UCSD-AML1 (cell line): ENCODE measurements around the gene CD14.
"Not testable (repeated sequence)": the region's sequence is repeated elsewhere in the genome, so short reads cannot be mapped to it uniquely, and the experiment has no call there.

Experiments used
- DNase-seq: peaks from one replicate; lab custom pipeline; 2025; ENCODE audit not compliant: unreplicated experiment; lab: John Stamatoyannopoulos, UW

Gene CD14

DNA sequence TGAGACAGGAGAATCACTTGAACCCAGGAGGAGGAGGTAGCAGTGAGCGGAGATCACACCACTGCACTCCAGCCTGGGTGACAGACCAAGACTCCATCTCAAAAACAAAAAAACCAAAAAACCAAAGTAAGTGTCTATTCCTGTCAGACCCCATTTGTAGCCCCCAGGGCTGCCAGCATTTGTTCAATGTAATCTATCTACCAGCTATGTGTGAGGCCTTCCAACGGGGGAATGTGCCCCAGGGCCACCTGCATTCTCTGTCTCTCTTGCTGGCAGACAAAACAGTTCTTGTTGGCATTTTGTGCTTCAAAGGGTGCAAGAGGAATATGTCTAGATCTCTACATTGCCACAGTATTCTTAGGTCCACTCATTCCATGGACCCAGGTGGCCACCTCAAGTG lies 34.1 kb downstream of the CD14 start:
- DNase-seq, result no peak

DNA sequence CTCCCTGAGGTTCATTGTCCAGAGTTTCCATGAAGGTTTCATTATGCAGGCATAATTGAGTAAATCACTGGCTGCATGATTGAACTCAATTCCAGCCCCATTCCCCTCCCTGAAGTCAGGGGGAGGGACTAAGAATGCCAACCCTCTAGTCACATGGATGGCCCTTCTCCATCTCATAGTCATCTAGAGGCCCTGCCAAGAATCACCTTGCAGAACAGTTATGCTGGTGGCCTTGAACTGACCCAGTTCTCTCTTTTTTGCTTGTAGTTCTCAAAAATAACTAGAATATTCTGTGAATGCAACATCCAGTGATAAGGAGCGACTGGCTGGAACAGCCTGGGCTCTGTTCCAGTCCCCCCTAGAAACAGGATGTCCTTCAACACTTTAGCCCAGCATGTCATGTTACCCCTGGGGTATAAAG lies 36.6 kb downstream of the CD14 start:
- no peak for DNase-seq

DNA sequence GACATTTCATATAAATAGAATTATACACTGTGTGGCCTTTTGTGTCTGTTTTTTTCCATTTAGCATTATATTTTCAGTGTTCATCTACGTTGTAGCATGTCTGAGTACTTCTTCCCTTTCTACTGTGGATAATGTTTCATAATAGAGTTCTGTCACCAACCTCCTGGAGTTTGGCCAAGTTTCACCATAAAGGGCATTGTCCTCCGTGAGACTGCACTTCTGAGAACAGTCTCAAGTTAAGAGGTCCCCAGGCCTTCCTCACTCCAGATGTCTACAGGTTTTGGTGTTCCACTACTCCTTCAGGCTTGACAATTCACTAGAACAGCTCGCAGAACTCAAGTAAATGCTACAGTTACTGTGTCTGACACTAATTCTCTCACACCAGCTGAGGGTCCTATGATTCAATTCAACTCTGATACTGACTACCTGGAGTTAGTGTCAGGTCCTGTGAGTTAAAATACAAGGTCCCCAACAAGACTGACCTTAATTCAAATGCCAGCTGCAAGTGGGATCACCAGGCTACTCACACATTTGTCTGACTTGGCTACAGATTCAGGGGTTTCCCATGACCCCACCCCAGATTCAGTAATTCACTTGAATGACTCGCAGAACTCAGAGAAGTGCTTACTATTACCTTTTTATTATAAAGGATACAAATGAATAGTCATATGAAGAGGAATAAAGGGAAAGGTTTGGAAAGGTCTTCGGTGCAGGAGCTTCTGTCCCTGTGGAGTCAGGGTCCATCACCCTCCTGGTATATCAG lies 37.3 kb downstream of the CD14 start:
- DNase-seq, result no peak

DNA sequence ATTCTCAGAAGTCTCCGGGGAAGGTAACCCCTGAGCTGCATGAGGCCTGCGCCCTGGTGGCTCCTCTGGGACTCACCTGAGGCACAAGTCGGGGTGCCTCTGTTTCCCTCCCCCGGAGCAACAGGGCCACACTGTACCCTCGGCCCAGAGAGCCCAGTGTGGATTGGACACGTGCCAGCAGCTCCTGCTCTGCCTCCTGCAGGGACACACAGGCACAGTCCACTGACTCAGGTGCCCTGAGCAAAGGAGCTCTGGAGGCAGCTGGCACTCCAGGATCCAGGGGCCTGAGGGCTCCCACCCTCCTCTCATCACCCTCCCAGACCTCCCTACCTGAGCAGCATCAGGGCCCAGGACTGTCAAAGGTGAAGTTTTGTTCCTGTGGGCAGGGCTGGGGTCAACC lies 38.8 kb downstream of the CD14 start:
- DNase-seq, result no peak

DNA sequence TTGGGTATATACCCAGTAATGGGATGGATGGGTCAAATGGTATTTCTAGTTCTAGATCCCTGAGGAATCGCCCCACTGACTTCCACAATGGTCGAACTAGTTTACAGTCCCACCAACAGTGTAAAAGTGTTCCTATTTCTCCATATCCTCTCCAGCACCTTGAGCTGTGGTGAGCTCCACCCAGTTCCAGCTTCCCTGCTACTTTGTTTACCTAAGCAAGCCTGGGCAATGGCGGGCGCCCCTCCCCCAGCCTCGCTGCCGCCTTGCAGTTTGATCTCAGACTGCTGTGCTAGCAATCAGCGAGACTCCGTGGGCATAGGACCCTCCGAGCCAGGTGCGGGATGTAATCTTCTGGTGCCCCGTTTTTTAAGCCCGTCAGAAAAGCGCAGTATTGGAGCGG lies 39.9 kb downstream of the CD14 start:
- not testable (repeated sequence) for DNase-seq

DNA sequence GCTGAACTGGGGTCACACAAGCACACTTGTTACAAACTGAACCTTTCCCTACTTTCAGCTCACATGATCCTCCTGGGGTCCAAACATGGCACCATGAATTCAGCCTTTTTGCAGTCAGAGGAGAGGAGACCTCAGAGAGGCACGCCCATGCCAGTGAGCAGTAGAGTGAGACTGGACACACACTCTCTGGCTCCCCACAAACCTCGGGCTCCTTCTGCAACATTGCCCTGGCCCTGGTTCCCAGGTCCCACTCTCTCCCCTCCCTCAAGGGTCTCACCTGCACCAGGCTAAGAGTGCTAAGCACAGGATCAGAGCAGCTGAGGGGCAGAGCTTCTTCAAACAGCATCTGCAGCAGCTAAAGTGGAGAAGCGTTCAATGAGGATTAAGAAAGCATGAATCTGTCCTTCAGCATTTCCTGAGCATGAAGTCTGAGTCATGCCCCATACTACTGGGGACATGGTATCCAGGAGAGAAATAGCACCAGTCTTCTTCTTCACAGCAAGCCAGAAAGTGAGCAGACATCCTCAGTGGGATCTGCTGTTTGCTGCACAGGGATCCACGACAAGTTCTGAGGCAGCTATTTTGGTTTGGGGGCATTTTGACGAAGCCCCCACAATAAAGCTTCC lies 41.1 kb downstream of the CD14 start:
- DNase-seq, result no peak

DNA sequence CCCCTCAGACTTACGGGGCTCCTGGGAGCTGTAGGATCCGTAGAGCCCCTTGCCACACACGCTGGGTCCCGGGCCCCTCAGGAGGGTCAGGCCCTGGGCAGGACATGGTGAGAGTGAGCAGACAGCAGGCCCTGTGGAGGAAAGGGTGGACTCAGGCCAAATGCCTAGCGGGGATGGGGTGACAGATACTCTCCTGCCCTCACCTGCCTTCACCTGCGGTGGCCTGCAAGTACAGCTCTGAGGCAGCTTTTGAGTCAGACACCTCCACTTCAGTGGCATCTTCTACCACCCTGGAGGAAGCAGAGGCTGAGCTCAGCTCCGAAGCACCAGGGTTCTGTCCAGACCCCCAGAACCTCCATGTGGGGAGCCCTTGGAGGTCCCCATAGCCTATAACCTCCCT lies 42.1 kb downstream of the CD14 start:
- DNase-seq, result no peak

DNA sequence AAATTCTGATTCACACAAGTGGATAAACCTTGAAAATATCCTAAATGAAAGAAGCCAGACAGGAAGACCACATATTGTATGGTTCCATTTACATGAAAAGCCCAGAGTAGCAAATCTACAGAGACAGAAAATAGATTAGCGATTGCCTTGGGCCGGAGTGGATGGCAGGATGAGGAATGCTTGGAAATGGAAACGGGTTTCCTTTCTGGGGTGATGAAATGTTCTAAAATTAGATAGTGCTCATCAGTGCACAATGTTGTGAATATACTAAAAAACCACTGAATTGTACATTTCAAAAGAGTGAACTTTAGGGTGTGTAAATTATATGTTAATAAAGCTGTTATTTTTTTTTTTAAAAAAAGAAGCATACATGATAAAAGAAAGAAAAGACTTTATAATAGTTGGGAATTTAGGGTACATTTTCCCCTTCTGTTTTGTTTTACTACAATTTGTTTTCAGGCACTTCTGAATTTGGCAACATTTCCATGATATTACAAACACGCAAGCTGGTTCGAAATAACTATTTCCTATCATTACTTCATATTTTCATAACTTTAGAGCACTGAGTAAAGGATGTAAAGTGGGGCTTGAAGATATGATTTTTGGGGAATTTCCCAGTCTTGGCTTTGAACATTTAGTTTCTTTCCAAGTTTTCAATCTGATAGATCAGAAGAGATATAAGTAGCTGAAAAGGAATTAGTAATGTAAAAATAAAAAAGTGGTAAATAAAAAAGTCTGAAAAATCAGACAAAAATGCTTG lies 44.5 kb downstream of the CD14 start:
- DNase-seq, result no peak

DNA sequence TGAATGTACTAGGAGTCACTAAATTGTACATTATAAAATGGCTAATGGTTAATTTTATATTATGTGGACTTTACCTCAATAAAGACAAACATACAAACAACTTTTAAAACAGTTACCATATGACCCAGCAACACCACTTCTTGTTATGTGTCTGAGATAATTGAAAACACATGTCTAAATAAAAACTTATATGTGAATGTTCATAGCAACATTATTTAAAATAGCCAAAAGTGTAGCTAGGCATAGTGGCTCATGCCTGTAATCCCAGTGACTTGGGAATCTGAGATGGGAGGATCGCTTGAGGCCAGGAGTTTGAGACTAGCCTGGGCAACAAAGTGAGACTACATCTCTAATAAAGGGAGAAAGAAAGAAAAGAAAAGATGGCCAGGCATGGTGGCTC lies 45.5 kb downstream of the CD14 start:
- no peak for DNase-seq
